ENCODE data around the gene CDT1. TPM values are rescaled to one million over a fixed set of nuclear protein-coding genes. Genes with fewer than 3 reads are reported as not detected.

CDT1 gene
- total RNA-seq, 1 donor from 2014 or later, result 79.6 TPM

- H3K36me3 Mint-ChIP-seq (ENCODE audit: low read depth), result no peaks in the 10 kb centered on the region
- no peaks in the 10 kb centered on the region for H3K9me3 Mint-ChIP-seq
- H3K27me3 Mint-ChIP-seq (ENCODE audit: low read depth), result no peaks in the 10 kb centered on the region
- H3K27ac Mint-ChIP-seq (ENCODE audit: unreplicated experiment), result no peak overlapping the region
- DNase-seq (ENCODE audit: low read depth, low spot score), result no peak
- H3K4me1 Mint-ChIP-seq, result no peaks in the 10 kb centered on the region
- TF ChIP-seq CTCF (conservative IDR thresholded peaks at IDR 0.05), result no peak
- no peak overlapping the region for H3K4me3 Mint-ChIP-seq
Measured at GRCh38 chr16:88773812-88774291, 29.7 kb upstream of the CDT1 start.

GRCh38 chr16:88774544-88775393 lies 28.8 kb upstream of the CDT1 start:
- no peak overlapping the region for H3K4me3 Mint-ChIP-seq
- no peak for DNase-seq (ENCODE audit: low read depth, low spot score)
- H3K36me3 Mint-ChIP-seq (ENCODE audit: low read depth), result no peaks in the 10 kb centered on the region
- no peaks in the 10 kb centered on the region for H3K4me1 Mint-ChIP-seq
- H3K9me3 Mint-ChIP-seq, result no peaks in the 10 kb centered on the region
- no peaks in the 10 kb centered on the region for H3K27me3 Mint-ChIP-seq (ENCODE audit: low read depth)
- no peak overlapping the region for H3K27ac Mint-ChIP-seq (ENCODE audit: unreplicated experiment)
- TF ChIP-seq CTCF (conservative IDR thresholded peaks at IDR 0.05), result no peak

GRCh38 chr16:88775825-88776224 lies 27.8 kb upstream of the CDT1 start:
- TF ChIP-seq CTCF (conservative IDR thresholded peaks at IDR 0.05), result no peak
- no peak for DNase-seq (ENCODE audit: low read depth, low spot score)
- no peaks in the 10 kb centered on the region for H3K4me1 Mint-ChIP-seq
- H3K4me3 Mint-ChIP-seq, result no peak overlapping the region
- H3K36me3 Mint-ChIP-seq (ENCODE audit: low read depth), result no peaks in the 10 kb centered on the region
- no peaks in the 10 kb centered on the region for H3K9me3 Mint-ChIP-seq
- H3K27me3 Mint-ChIP-seq (ENCODE audit: low read depth), result no peaks in the 10 kb centered on the region
- H3K27ac Mint-ChIP-seq (ENCODE audit: unreplicated experiment), result no peak overlapping the region

- DNase-seq (ENCODE audit: low read depth, low spot score), result no peak
- Mint-ChIP-seq H3K27me3 (ENCODE audit: low read depth) (peaks cover 10% of the 10 kb centered on the region), H3K4me3 (no peak overlapping the region), H3K4me1 (peaks cover under 1% of the 10 kb centered on the region), H3K27ac (ENCODE audit: unreplicated experiment) (no peak overlapping the region), H3K9me3 (no peaks in the 10 kb centered on the region), H3K36me3 (ENCODE audit: low read depth) (no peaks in the 10 kb centered on the region)
- no peak for TF ChIP-seq CTCF (conservative IDR thresholded peaks at IDR 0.05)
Measured at GRCh38 chr16:88777471-88778270, 25.9 kb upstream of the CDT1 start.

- Mint-ChIP-seq H3K36me3 (ENCODE audit: low read depth) (no peaks in the 10 kb centered on the region), H3K4me3 (no peak overlapping the region), H3K27ac (ENCODE audit: unreplicated experiment) (no peak overlapping the region), H3K27me3 (ENCODE audit: low read depth) (peaks cover 15% of the 10 kb centered on the region), H3K9me3 (no peaks in the 10 kb centered on the region), H3K4me1 (peaks cover 6% of the 10 kb centered on the region)
- no peak for DNase-seq (ENCODE audit: low read depth, low spot score)
- TF ChIP-seq CTCF (conservative IDR thresholded peaks at IDR 0.05), result no peak
Measured at GRCh38 chr16:88778271-88778525, 25.4 kb upstream of the CDT1 start.

Measured in neural crest cell (in vitro differentiated cells).